GM06990 (cell line): ENCODE data around the gene WDR4.
A peak's percentile ranks its signal among the peaks of the same experiment; 100 is the strongest.
"Not testable (repeated sequence)": the region's sequence is repeated elsewhere in the genome, so short reads cannot be mapped to it uniquely, and the experiment has no call there.

ENCODE experiments used
- DNase-seq: peaks from one replicate; pipeline ENCODE4 v3.0.0-alpha.2; 2011; ENCODE audit not compliant: insufficient read length; ENCODE audit errors: extremely low read depth
- H3K27me3 ChIP-seq: replicated peaks from 2 replicates; pipeline ENCODE4 v1.6.0; 2011; ENCODE audit warnings: low read length; ENCODE audit not compliant: control insufficient read depth, insufficient read depth
- H3K36me3 ChIP-seq: 2 replicates; pipeline ENCODE4 v1.5.1; 2011; ENCODE audit warnings: low read length; ENCODE audit not compliant: control insufficient read depth, insufficient read depth
- H3K4me3 ChIP-seq: replicated peaks from 2 replicates; pipeline ENCODE4 v1.5.1; 2011; ENCODE audit warnings: low read depth, mild to moderate bottlenecking, control low read depth, low read length
- TF ChIP-seq, protein P1 (sequence below): IDR thresholded peaks from 2 replicates; pipeline ENCODE4 v1.5.1; 2011; ENCODE audit warnings: low read length, control low read depth, mild to moderate bottlenecking, inconsistent platforms; ENCODE audit not compliant: insufficient read depth, poor library complexity, severe bottlenecking

WDR4 gene

DNA sequence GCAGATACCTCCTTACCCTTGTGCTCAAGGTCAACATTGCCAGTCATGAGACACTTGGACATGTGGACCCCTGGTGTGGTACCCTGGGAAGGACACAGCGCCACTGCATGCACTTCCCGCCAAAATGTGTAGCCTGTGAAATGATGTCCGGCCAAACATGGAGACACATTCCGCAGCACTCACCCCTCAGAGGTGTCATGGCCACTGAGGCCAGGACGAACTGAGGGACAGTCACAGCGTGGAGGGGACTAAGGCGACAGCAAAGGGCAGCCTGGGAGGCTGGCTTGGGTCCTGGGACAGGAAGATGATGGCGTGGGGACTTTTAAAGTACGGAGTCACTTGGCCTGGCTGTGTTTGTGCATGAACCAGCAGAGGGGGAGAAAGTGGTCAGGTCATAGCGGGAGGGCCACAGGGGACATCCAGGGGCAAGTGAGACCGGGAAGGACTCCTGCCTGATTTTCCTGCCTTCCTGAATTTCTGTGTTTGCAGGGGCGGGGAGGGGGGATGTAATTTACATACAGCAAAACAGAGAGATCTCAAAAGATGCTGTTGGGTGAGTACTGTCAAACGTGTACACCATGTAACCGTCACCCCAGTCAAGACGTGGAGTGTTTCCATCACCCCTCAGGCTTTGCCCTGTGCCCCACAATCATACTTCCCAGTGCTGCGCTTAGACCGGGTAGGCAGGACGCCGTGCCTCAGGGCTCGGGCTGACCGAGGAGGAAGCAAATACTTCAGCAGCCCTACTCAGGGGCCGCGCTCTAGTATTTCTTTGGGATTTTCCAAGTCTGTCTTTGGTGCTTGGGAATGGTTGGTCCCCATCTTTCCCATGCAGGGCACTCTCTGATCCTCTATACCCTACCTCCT is 45.2 kb downstream of the WDR4 start:
- H3K4me3 ChIP-seq = no peak overlapping the region
- TF ChIP-seq, protein P1, sequence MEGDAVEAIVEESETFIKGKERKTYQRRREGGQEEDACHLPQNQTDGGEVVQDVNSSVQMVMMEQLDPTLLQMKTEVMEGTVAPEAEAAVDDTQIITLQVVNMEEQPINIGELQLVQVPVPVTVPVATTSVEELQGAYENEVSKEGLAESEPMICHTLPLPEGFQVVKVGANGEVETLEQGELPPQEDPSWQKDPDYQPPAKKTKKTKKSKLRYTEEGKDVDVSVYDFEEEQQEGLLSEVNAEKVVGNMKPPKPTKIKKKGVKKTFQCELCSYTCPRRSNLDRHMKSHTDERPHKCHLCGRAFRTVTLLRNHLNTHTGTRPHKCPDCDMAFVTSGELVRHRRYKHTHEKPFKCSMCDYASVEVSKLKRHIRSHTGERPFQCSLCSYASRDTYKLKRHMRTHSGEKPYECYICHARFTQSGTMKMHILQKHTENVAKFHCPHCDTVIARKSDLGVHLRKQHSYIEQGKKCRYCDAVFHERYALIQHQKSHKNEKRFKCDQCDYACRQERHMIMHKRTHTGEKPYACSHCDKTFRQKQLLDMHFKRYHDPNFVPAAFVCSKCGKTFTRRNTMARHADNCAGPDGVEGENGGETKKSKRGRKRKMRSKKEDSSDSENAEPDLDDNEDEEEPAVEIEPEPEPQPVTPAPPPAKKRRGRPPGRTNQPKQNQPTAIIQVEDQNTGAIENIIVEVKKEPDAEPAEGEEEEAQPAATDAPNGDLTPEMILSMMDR = no peak
- no peak for DNase-seq

DNA sequence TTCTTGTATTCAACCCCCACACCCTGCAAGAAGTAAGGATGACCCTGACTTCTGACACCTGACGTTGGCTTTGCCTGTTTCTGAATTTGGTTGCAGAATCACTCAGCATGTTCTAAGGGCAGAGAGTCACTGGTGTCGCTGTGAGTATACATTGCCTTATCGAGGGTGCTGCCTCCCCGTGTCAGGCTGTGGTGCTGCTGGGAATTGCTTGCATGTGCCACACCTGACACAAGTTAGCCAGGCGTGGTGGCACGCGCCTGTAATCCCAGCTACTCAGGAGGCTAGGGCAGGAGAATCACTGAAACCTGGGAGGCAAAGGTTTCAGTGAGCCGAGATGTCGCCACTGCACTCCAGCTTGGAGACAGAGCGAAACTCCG is 45.9 kb downstream of the WDR4 start:
- Histone ChIP-seq H3K4me3 (no peak overlapping the region), H3K27me3 (no peaks in the 10 kb centered on the region; the same call in none of the 2 replicates), H3K36me3 (no peaks in the 10 kb centered on the region; the same call in 1 of the 2 replicates)
- DNase-seq = no peak
- TF ChIP-seq, protein P1 = peak; percentile 69

More for the DNA sequence above, 45.2 kb downstream of the WDR4 start:
- Histone ChIP-seq H3K27me3 (no peaks in the 10 kb centered on the region; the same call in 1 of the 2 replicates), H3K36me3 (no peaks in the 10 kb centered on the region; the same call in 1 of the 2 replicates)

DNA sequence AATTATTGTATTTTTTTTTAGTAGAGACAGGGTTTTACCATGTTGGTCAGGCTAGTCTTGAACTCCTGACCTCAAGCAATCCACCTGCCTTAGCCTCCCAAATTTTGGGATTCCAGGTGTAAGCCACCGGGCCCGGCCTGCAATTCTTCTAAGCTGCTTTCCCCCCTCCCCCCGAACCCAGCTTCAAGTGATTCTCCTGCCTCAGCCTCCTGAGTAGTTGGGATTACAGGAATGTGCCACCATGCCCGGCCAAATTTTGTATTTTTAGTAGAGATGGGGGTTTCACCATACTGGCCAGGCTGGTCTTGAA is 47.1 kb downstream of the WDR4 start:
- H3K36me3 ChIP-seq, H3K27me3 ChIP-seq, H3K4me3 ChIP-seq, DNase-seq: not testable (repeated sequence)

DNA sequence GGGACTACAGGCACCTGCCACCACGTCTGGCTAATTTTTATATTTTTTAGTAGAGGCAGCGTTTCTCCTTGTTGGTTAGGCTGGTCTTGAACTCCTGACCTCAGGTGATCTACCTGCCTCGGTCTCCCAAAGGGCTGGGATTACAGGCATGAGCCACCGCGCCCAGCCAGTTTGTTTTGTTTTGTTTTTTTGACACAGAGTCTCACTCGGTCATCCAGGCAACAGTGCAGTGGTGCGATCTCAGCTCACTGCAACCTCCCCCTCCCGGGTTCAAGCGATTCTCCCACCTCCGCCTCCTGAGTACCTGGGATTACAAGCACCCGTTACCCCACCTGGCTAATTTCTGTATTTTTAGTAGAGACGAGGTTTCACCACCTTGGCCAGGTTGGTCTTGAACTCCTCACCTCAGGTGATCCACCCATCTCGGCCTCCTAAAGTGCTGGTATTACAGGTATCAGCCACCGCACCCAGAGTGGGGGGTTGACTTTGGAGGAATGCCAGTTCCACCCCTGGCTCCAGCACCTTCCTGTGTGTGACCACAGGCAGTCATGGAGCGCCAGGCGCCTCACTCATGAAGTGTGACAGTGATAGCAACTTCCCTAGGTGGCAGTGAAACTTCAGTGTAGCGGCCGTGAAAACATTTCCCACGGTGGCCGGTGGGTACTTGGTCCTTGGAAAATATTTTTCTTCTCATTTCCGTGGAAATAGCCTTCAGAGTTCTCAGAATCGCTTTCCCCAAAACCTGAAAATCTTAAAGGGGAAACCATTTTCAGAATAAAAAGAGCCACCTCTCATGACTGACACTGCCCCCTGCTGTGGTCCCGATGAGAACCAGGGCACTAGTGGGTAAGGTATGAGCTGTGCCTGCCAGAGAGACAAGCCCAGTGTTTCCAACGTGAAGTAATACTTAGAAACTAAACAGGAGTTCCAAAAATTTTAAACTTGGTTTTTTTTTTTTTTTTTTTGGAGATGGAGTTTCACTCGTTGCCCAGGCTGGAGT is 48.6 kb downstream of the WDR4 start:
- H3K36me3 ChIP-seq = no peaks in the 10 kb centered on the region
- TF ChIP-seq, protein P1 = peak; percentile 17

DNA sequence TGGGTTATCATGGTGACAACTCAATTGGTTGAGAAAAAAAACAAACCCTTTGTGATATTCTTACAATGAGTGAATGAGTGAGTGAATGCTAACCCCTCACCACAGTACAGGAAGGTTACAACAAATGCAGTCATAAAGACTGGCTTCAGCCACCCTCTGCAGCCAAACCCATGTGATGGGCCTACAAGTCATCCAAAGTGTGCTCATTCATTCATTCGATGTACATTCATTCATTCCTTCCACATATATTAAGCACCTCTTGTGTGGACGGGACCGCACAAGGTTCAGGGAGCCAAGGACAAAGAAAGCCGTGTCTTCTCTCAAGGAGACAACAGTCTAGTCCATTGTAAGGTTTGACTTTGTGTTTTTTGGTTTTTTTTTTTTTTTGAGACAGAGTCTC is 49.4 kb downstream of the WDR4 start:
- Histone ChIP-seq H3K36me3 (no peaks in the 10 kb centered on the region), H3K4me3 (no peak overlapping the region), H3K27me3 (no peaks in the 10 kb centered on the region; the same call in none of the 2 replicates)
- TF ChIP-seq, protein P1 = no peak
- DNase-seq = no peak

More for the DNA sequence above, 48.6 kb downstream of the WDR4 start:
- Histone ChIP-seq H3K27me3 (no peaks in the 10 kb centered on the region; the same call in none of the 2 replicates), H3K4me3 (no peak overlapping the region)
- no peak for DNase-seq

DNA sequence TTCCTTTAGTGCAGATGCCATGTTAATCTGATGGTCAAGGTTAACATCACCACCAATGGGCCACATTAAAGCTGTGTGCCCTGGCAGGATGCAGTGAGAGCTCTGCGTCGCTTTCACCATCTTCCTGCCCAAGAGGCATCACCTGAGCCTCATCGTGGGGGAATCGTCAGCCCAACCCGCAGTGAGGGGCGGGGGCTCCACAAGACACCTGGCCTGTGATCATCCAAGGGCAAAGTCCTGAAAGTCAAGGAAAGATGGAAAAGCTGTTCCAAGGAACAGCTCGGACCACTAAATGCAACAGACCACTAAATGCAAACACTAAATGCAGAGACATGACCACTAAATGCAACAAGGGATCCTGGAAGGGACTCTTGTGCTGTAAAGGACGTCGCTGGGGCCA is 49.9 kb downstream of the WDR4 start:
- H3K36me3 ChIP-seq = no peaks in the 10 kb centered on the region
- no peak for DNase-seq
- TF ChIP-seq, protein P1 = no peak
- no peak overlapping the region for H3K4me3 ChIP-seq
- no peaks in the 10 kb centered on the region; the same call in none of the 2 replicates for H3K27me3 ChIP-seq
